ENCODE measurements around the gene MVP. TPM values are rescaled to one million over a fixed set of nuclear protein-coding genes. Genes with fewer than 3 reads are reported as not detected.

The MVP gene
- total RNA-seq, 2 donors from 2014 or later: 3.0 to 8.0 TPM

DNA sequence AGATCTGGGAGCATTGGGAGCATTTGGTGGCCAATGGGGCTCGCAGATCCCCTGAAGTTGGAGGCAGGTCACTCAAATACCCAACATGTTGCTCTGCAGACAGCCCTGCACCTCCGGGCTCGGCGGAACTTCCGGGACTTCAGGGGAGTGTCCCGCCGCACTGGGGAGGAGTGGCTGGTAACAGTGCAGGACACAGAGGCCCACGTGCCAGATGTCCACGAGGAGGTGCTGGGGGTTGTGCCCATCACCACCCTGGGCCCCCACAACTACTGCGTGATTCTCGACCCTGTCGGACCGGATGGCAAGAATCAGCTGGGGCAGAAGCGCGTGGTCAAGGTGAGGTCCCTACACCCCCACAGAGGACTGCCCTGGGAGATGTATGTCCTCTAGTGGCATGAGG lies 16.4 kb downstream of the MVP start:
- no peaks in the 10 kb centered on the region for H3K36me3 Mint-ChIP-seq (ENCODE audit: low read depth)
- Histone ChIP-seq H3K4me3 (ENCODE audit: low read length) (no peak overlapping the region), H3K27ac (ENCODE audit: low read depth, low read length) (no peak overlapping the region), H3K4me1 (ENCODE audit: control insufficient read depth, insufficient read depth, low read length) (no peaks in the 10 kb centered on the region), H3K27me3 (ENCODE audit: control insufficient read depth, insufficient read depth, low read length, poor library complexity, severe bottlenecking) (no peaks in the 10 kb centered on the region), H3K9me3 (ENCODE audit: control insufficient read depth, low read length) (no peaks in the 10 kb centered on the region), H3K36me3 (ENCODE audit: control insufficient read depth, insufficient read depth, low read length) (no peaks in the 10 kb centered on the region), H3K9ac (ENCODE audit: extremely low read depth, low read length, poor library complexity, severe bottlenecking) (no peak overlapping the region)
- DNase-seq: no peak
- H3K4me1 Mint-ChIP-seq: no peaks in the 10 kb centered on the region
- H3K4me3 Mint-ChIP-seq: no peak overlapping the region
- WGBS, 2 experiments (ENCODE audit: insufficient coverage in 1 of 2, insufficient read length in 1 of 2): 91 to 94% methylated on average over 11 to 15 of the region's 15 CpGs
- no peak for TF ChIP-seq CTCF (conservative IDR thresholded peaks at IDR 0.05)
- no peaks in the 10 kb centered on the region for H3K27me3 Mint-ChIP-seq (ENCODE audit: insufficient read depth)
- H3K27ac Mint-ChIP-seq: no peak overlapping the region
- H3K9me3 Mint-ChIP-seq: no peaks in the 10 kb centered on the region

GRCh38 chr16:29837841-29838240 lies 17.6 kb downstream of the MVP start:
- Mint-ChIP-seq H3K27me3 (ENCODE audit: insufficient read depth) (no peaks in the 10 kb centered on the region), H3K4me1 (no peaks in the 10 kb centered on the region), H3K27ac (no peak overlapping the region), H3K4me3 (no peak overlapping the region), H3K9me3 (no peaks in the 10 kb centered on the region), H3K36me3 (ENCODE audit: low read depth) (no peaks in the 10 kb centered on the region)
- no peak overlapping the region for H3K9ac ChIP-seq (ENCODE audit: extremely low read depth, low read length, poor library complexity, severe bottlenecking)
- WGBS, 2 experiments (ENCODE audit: insufficient coverage in 1 of 2, insufficient read length in 1 of 2): 89 to 97% methylated on average over 5 of the region's 5 CpGs
- H3K27me3 ChIP-seq (ENCODE audit: control insufficient read depth, insufficient read depth, low read length, poor library complexity, severe bottlenecking): no peaks in the 10 kb centered on the region
- H3K9me3 ChIP-seq (ENCODE audit: control insufficient read depth, low read length): no peaks in the 10 kb centered on the region
- no peak overlapping the region for H3K4me3 ChIP-seq (ENCODE audit: low read length)
- H3K4me1 ChIP-seq (ENCODE audit: control insufficient read depth, insufficient read depth, low read length): no peaks in the 10 kb centered on the region
- DNase-seq: no peak
- no peak for TF ChIP-seq CTCF (conservative IDR thresholded peaks at IDR 0.05)
- no peaks in the 10 kb centered on the region for H3K36me3 ChIP-seq (ENCODE audit: control insufficient read depth, insufficient read depth, low read length)
- H3K27ac ChIP-seq (ENCODE audit: low read depth, low read length): no peak overlapping the region

- Mint-ChIP-seq H3K27ac (no peak overlapping the region), H3K27me3 (ENCODE audit: insufficient read depth) (no peaks in the 10 kb centered on the region), H3K4me3 (no peak overlapping the region), H3K9me3 (no peaks in the 10 kb centered on the region), H3K4me1 (no peaks in the 10 kb centered on the region), H3K36me3 (ENCODE audit: low read depth) (no peaks in the 10 kb centered on the region)
- Histone ChIP-seq H3K36me3 (ENCODE audit: control insufficient read depth, insufficient read depth, low read length) (no peaks in the 10 kb centered on the region), H3K9ac (ENCODE audit: extremely low read depth, low read length, poor library complexity, severe bottlenecking) (no peak overlapping the region), H3K27me3 (ENCODE audit: control insufficient read depth, insufficient read depth, low read length, poor library complexity, severe bottlenecking) (no peaks in the 10 kb centered on the region), H3K27ac (ENCODE audit: low read depth, low read length) (no peak overlapping the region), H3K4me3 (ENCODE audit: low read length) (no peak overlapping the region), H3K9me3 (ENCODE audit: control insufficient read depth, low read length) (no peaks in the 10 kb centered on the region), H3K4me1 (ENCODE audit: control insufficient read depth, insufficient read depth, low read length) (no peaks in the 10 kb centered on the region)
- DNase-seq: no peak
- no peak for TF ChIP-seq CTCF (conservative IDR thresholded peaks at IDR 0.05)
- WGBS, 2 experiments (ENCODE audit: insufficient coverage in 1 of 2, insufficient read length in 1 of 2): 89 to 100% methylated on average over 3 to 6 of the region's 6 CpGs
Observed at GRCh38 chr16:29839822-29840221, 19.6 kb downstream of the MVP start.

Data from endodermal cell (in vitro differentiated cells).